ENCODE data around the gene STXBP6. TPM values are rescaled to one million over a fixed set of nuclear protein-coding genes. Genes with fewer than 3 reads are reported as not detected.

Gene STXBP6
- total RNA-seq, 4 donors from 2014 or later: 7.1 to 16.8 (median 8.9) TPM

DNA sequence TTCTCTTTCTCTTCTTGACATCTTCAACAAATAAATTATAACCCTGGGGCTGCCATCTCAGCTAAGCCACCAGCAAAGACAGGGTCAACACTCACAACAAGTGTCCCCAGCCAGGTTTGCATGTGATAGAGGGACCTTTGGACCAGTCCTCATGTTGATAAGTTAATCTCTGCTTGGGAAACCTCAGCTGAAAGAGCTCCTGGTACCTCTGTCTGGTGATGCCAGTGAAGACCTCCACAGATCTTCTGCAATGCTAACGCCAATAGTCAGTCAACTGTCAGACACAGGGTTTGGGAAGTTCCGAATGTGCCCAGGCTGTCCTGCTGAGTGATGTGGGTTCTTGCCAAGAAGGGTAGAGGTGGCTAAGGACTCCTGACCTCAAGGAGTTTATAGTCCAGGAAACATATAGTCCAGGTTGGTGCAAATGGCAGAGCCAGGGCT, 236.1 kb downstream of the STXBP6 start:
- Histone ChIP-seq H3K36me3 (no peaks in the 10 kb centered on the region), H3K27ac (no peak overlapping the region), H3K4me3 (no peak overlapping the region), H3K27me3 (no peaks in the 10 kb centered on the region), H3K9me3 (no peaks in the 10 kb centered on the region), H3K4me1 (peaks cover 0 to 34% (median 26%) of the 10 kb centered on the region in 4 donors)
- 100% methylated on average over 2 of the region's 2 CpGs; no CpG with 5 or more reads in 1 of the 2 donors for WGBS, 2 donors (ENCODE audit: low coverage in 1 of 2)
- no peak for TF ChIP-seq POLR2AphosphoS5 (IDR thresholded peaks at IDR 0.05)
- TF ChIP-seq CTCF (IDR thresholded peaks at IDR 0.05): no peak
- TF ChIP-seq EP300 (IDR thresholded peaks at IDR 0.05; ENCODE audit: low read depth): no peak
- TF ChIP-seq POLR2A (IDR thresholded peaks at IDR 0.05): no peak
- DNase-seq: no peak
- intact Hi-C loops (cut with DNase I; ENCODE audit: low total_unique reads): no loop called here
- in situ Hi-C loops (cut with MboI; ENCODE audit: low pct_ligation_motif_present in 1 of 4, low pct_unique_long_range_greater_than_20kb in 1 of 4, low sequenced_read_pairs in 3 of 4): loop anchor here (10.0 to 25.0 kb wide), 2 partner anchors 231 to 323 kb away; no protein-coding TSS in a partner anchor

- H3K4me3 ChIP-seq: no peak overlapping the region
- DNase-seq: no peak
- peaks cover 0 to 28% (median 21%) of the 10 kb centered on the region in 4 donors for H3K4me1 ChIP-seq
- H3K27ac ChIP-seq: no peak overlapping the region
- WGBS, 2 donors (ENCODE audit: low coverage in 1 of 2): 89 to 92% methylated on average over 6 of the region's 6 CpGs
- TF ChIP-seq EP300 (IDR thresholded peaks at IDR 0.05; ENCODE audit: low read depth) (no peak), POLR2AphosphoS5 (IDR thresholded peaks at IDR 0.05) (no peak), POLR2A (IDR thresholded peaks at IDR 0.05) (no peak), CTCF (IDR thresholded peaks at IDR 0.05) (no peak)
- H3K27me3 ChIP-seq: no peaks in the 10 kb centered on the region
- H3K36me3 ChIP-seq: no peaks in the 10 kb centered on the region
- in situ Hi-C loops (cut with MboI; ENCODE audit: low pct_ligation_motif_present in 1 of 4, low pct_unique_long_range_greater_than_20kb in 1 of 4, low sequenced_read_pairs in 3 of 4): loop anchor here (10.0 to 25.0 kb wide), 2 partner anchors 232 to 324 kb away; no protein-coding TSS in a partner anchor
- no peaks in the 10 kb centered on the region for H3K9me3 ChIP-seq
- intact Hi-C loops (cut with DNase I; ENCODE audit: low total_unique reads): no loop called here
Measured at GRCh38 chr14:24813089-24813815, 236.7 kb downstream of the STXBP6 start.

DNA sequence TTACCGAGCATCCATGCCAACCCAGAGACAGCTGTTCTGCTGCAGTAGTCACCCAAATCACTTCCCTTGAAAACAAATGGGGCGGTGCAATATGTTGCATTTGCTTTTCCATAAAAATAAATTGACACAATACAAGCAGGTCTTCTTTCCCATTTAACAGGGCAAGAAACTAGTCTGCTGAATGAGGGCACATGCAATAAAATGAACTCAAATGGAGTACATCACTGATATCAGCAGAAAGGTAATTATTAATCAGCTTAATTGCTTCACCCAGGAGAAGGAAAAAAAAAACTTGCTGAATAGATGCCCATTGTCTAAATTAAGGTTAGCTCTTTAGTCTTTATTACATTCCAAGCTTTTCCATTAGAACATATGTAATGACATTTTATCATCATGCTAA, 240.8 kb downstream of the STXBP6 start:
- Histone ChIP-seq H3K4me3 (no peak overlapping the region), H3K4me1 (peaks cover 0 to 10% (median 4%) of the 10 kb centered on the region in 4 donors), H3K9me3 (no peaks in the 10 kb centered on the region), H3K36me3 (no peaks in the 10 kb centered on the region), H3K27me3 (no peaks in the 10 kb centered on the region), H3K27ac (no peak overlapping the region)
- in situ Hi-C loops (cut with MboI; ENCODE audit: low pct_ligation_motif_present in 1 of 4, low pct_unique_long_range_greater_than_20kb in 1 of 4, low sequenced_read_pairs in 3 of 4) (loop anchor here in 3 of 4 donors (10.0 to 25.0 kb wide), 3 partner anchors 236 to 336 kb away; no protein-coding TSS in a partner anchor), intact Hi-C loops (cut with DNase I; ENCODE audit: low total_unique reads) (loop anchor here (10.0 kb wide), 1 partner anchor 236 kb away; no protein-coding TSS in a partner anchor)
- no peak for DNase-seq
- WGBS, 2 donors (ENCODE audit: low coverage in 1 of 2): 55 to 70% methylated on average over 2 of the region's 2 CpGs
- no peak for TF ChIP-seq EP300 (IDR thresholded peaks at IDR 0.05; ENCODE audit: low read depth)
- no peak for TF ChIP-seq POLR2A (IDR thresholded peaks at IDR 0.05)
- TF ChIP-seq CTCF (IDR thresholded peaks at IDR 0.05): no peak
- TF ChIP-seq POLR2AphosphoS5 (IDR thresholded peaks at IDR 0.05): no peak

GRCh38 chr14:24808412-24808811, 241.5 kb downstream of the STXBP6 start:
- H3K27me3 ChIP-seq: no peaks in the 10 kb centered on the region
- no peaks in the 10 kb centered on the region for H3K9me3 ChIP-seq
- H3K36me3 ChIP-seq: no peaks in the 10 kb centered on the region
- no peak overlapping the region for H3K27ac ChIP-seq
- intact Hi-C loops (cut with DNase I; ENCODE audit: low total_unique reads): loop anchor here (10.0 kb wide), 1 partner anchor 236 kb away; no protein-coding TSS in a partner anchor
- peaks cover 0 to 10% (median 4%) of the 10 kb centered on the region in 4 donors for H3K4me1 ChIP-seq
- H3K4me3 ChIP-seq: no peak overlapping the region
- DNase-seq: no peak
- in situ Hi-C loops (cut with MboI; ENCODE audit: low pct_ligation_motif_present in 1 of 4, low pct_unique_long_range_greater_than_20kb in 1 of 4, low sequenced_read_pairs in 3 of 4): loop anchor here in 3 of 4 donors (10.0 to 25.0 kb wide), 3 partner anchors 236 to 336 kb away; no protein-coding TSS in a partner anchor
- TF ChIP-seq POLR2A (IDR thresholded peaks at IDR 0.05) (no peak), EP300 (IDR thresholded peaks at IDR 0.05; ENCODE audit: low read depth) (no peak), CTCF (IDR thresholded peaks at IDR 0.05) (no peak), POLR2AphosphoS5 (IDR thresholded peaks at IDR 0.05) (no peak)
- 84 to 100% methylated on average over 1 to 6 of the region's 6 CpGs for WGBS, 2 donors (ENCODE audit: low coverage in 1 of 2)
